Esophagus (tissue), 2 donors: ENCODE results near the gene CYP4F12. TPM values are rescaled to one million over a fixed set of nuclear protein-coding genes. Genes with fewer than 3 reads are reported as not detected.
A peak's percentile ranks its signal among the peaks of the same experiment; 100 is the strongest.

Experiments used
- H3K27ac ChIP-seq, 2 donors: one replicate each; pipeline ENCODE4 v1.5.1; 2013; ENCODE audit warnings: low read depth in 2 of 2, mild to moderate bottlenecking in 2 of 2, inconsistent platforms in 1 of 2, low read length in 1 of 2, moderate library complexity in 1 of 2
- H3K27me3 ChIP-seq, 2 donors: one replicate each; pipeline ENCODE4 v1.6.1; 2013; ENCODE audit warnings: low read length in 2 of 2, control low read depth in 1 of 2, mild to moderate bottlenecking in 1 of 2; ENCODE audit not compliant: insufficient read depth in 2 of 2, control insufficient read depth in 1 of 2
- H3K36me3 ChIP-seq, 2 donors: one replicate each; pipeline ENCODE4 v1.6.1; 2013; ENCODE audit warnings: low read length in 1 of 2; ENCODE audit not compliant: control insufficient read depth in 2 of 2, insufficient read depth in 2 of 2
- H3K4me1 ChIP-seq, 2 donors: one replicate each; pipeline ENCODE4 v1.6.1; 2013; ENCODE audit warnings: low read length in 1 of 2; ENCODE audit not compliant: control insufficient read depth in 2 of 2, insufficient read depth in 2 of 2
- H3K4me3 ChIP-seq, 2 donors: one replicate each; pipeline ENCODE4 v1.5.1; 2013; ENCODE audit warnings: low read length in 2 of 2, mild to moderate bottlenecking in 2 of 2, low read depth in 1 of 2, moderate library complexity in 1 of 2
- H3K9me3 ChIP-seq, 2 donors: one replicate each; pipeline ENCODE4 v1.6.1; 2013; ENCODE audit warnings: mild to moderate bottlenecking in 2 of 2, low read depth in 1 of 2, low read length in 1 of 2, moderate library complexity in 1 of 2; ENCODE audit not compliant: control insufficient read depth in 2 of 2, insufficient read depth in 1 of 2
- WGBS, 2 donors: extraction: QIAGEN DNeasy Blood & Tissue Kit; methylation state at CpG; one replicate each; pipeline ENCODE4 v1.1.7; 2013; 5-methylcytosine and 5-hydroxymethylcytosine counted together
- polyA plus RNA-seq, 2 donors: library from polyadenylated mRNA; stranded (reverse); fragments of 200-250 nt; gene quantifications; one replicate each; pipeline ENCODE4 v1.2.3, GENCODE V29; 2013
- donor health status: healthy with polysubstance abuse.
- donor health status: Bipolar disorder and iron deficiency.

CYP4F12 gene
- polyA plus RNA-seq, 2 donors: 31.6 to 50.0 TPM

GRCh38 chr19:15696654-15697194 lies 23.8 kb downstream of the CYP4F12 start:
- Histone ChIP-seq H3K36me3 (peaks cover 0 to 5% of the 10 kb centered on the region in 2 donors), H3K4me3 (no peak overlapping the region), H3K4me1 (no peaks in the 10 kb centered on the region), H3K27ac (no peak overlapping the region), H3K27me3 (no peaks in the 10 kb centered on the region), H3K9me3 (no peaks in the 10 kb centered on the region)
- 78 to 82% methylated on average over 19 of the region's 19 CpGs for WGBS, 2 donors

GRCh38 chr19:15701757-15702533 lies 29.1 kb downstream of the CYP4F12 start:
- peaks cover 0 to 2% of the 10 kb centered on the region in 2 donors for H3K36me3 ChIP-seq
- H3K4me1 ChIP-seq: peaks cover 9 to 10% of the 10 kb centered on the region in 2 donors
- WGBS, 2 donors: 38 to 50% methylated on average over 4 of the region's 4 CpGs
- no peaks in the 10 kb centered on the region for H3K27me3 ChIP-seq
- H3K9me3 ChIP-seq: no peaks in the 10 kb centered on the region
- no peak overlapping the region for H3K4me3 ChIP-seq
- peak overlapping the region; percentile 91 to 92 for H3K27ac ChIP-seq

- 4 to 7% methylated on average over 7 of the region's 7 CpGs for WGBS, 2 donors
- no peak overlapping the region for H3K4me3 ChIP-seq
- peaks cover 9 to 10% of the 10 kb centered on the region in 2 donors for H3K4me1 ChIP-seq
- H3K9me3 ChIP-seq: no peaks in the 10 kb centered on the region
- peak overlapping the region; percentile 91 to 92 for H3K27ac ChIP-seq
- H3K36me3 ChIP-seq: no peaks in the 10 kb centered on the region
- H3K27me3 ChIP-seq: no peaks in the 10 kb centered on the region
Observed at GRCh38 chr19:15702534-15702930, 29.6 kb downstream of the CYP4F12 start.

- Histone ChIP-seq H3K36me3 (no peaks in the 10 kb centered on the region), H3K4me3 (no peak overlapping the region), H3K9me3 (peaks cover 0 to 2% of the 10 kb centered on the region in 2 donors), H3K4me1 (no peaks in the 10 kb centered on the region), H3K27ac (no peak overlapping the region), H3K27me3 (no peaks in the 10 kb centered on the region)
- 50 to 64% methylated on average over 3 of the region's 3 CpGs for WGBS, 2 donors
Observed at GRCh38 chr19:15714638-15715037, 41.8 kb downstream of the CYP4F12 start.

GRCh38 chr19:15715642-15716041 lies 42.8 kb downstream of the CYP4F12 start:
- H3K4me3 ChIP-seq: no peak overlapping the region
- H3K27ac ChIP-seq: no peak overlapping the region
- no peaks in the 10 kb centered on the region for H3K27me3 ChIP-seq
- H3K4me1 ChIP-seq: no peaks in the 10 kb centered on the region
- H3K36me3 ChIP-seq: no peaks in the 10 kb centered on the region
- H3K9me3 ChIP-seq: peaks cover 0 to 2% of the 10 kb centered on the region in 2 donors
- WGBS, 2 donors: 83 to 90% methylated on average over 1 of the region's 1 CpG

- Histone ChIP-seq H3K27me3 (no peaks in the 10 kb centered on the region), H3K4me3 (no peak overlapping the region), H3K4me1 (peaks cover 0 to 1% of the 10 kb centered on the region in 2 donors), H3K36me3 (no peaks in the 10 kb centered on the region), H3K9me3 (peaks cover 0 to 2% of the 10 kb centered on the region in 2 donors), H3K27ac (no peak overlapping the region)
- 19 to 21% methylated on average over 6 of the region's 6 CpGs for WGBS, 2 donors
Observed at GRCh38 chr19:15717809-15718208, 44.9 kb downstream of the CYP4F12 start.

- Histone ChIP-seq H3K4me1 (peaks cover 0 to 6% of the 10 kb centered on the region in 2 donors), H3K36me3 (no peaks in the 10 kb centered on the region), H3K9me3 (peaks cover 0 to 4% of the 10 kb centered on the region in 2 donors), H3K27me3 (peaks cover 0 to 3% of the 10 kb centered on the region in 2 donors), H3K27ac (no peak overlapping the region), H3K4me3 (no peak overlapping the region)
- 77 to 86% methylated on average over 1 of the region's 1 CpG for WGBS, 2 donors
Observed at GRCh38 chr19:15721268-15721667, 48.4 kb downstream of the CYP4F12 start.

- peaks cover 0 to 3% of the 10 kb centered on the region in 2 donors for H3K9me3 ChIP-seq
- no peak overlapping the region for H3K4me3 ChIP-seq
- H3K4me1 ChIP-seq: peaks cover 0 to 6% of the 10 kb centered on the region in 2 donors
- H3K27me3 ChIP-seq: peaks cover 0 to 3% of the 10 kb centered on the region in 2 donors
- WGBS, 2 donors: 19 to 22% methylated on average over 24 to 25 of the region's 25 CpGs
- H3K36me3 ChIP-seq: no peaks in the 10 kb centered on the region
- H3K27ac ChIP-seq: no peak overlapping the region
Observed at GRCh38 chr19:15722956-15723355, 50.1 kb downstream of the CYP4F12 start.

GRCh38 chr19:15727724-15728123 lies 54.8 kb downstream of the CYP4F12 start, which contains the start of gene OR10H2:
Gene OR10H2, plus strand, starts transcription at chr19:15728024. Its CDS starts 20 bp downstream, at chr19:15728044.
- H3K4me3 ChIP-seq: no peak within 1 kb of the TSS
- no peaks in the 10 kb centered on the region for H3K36me3 ChIP-seq
- H3K4me1 ChIP-seq: peaks cover 0 to 6% of the 10 kb centered on the region in 2 donors
- H3K27ac ChIP-seq: no peak within 1 kb of the TSS
- H3K9me3 ChIP-seq: peaks cover 0 to 2% of the 10 kb centered on the region in 2 donors
- peaks cover 0 to 3% of the 10 kb centered on the region in 2 donors for H3K27me3 ChIP-seq
- WGBS, 2 donors: 78 to 79% methylated on average over 5 of the region's 5 CpGs
